Measurements from ENCODE around the gene DMC1.

- no peak for TF ChIP-seq CTCF (IDR thresholded peaks at IDR 0.05 in 4 of 5, conservative IDR thresholded peaks at IDR 0.05 in 1 of 5)
- no peak for TF ChIP-seq POLR2A (IDR thresholded peaks at IDR 0.05)
Measured at GRCh38 chr22:38479096-38479837, 90.7 kb downstream of the DMC1 start.

All from gastrocnemius medialis (tissue), 4 donors.